Lower lobe of right lung (tissue), 2 donors: ENCODE results near the gene SUCLG2. TPM values are rescaled to one million over a fixed set of nuclear protein-coding genes. Genes with fewer than 3 reads are reported as not detected.

ENCODE experiments used
- ATAC-seq, 2 donors: fragments of 200-7000 bp; cut with Tn5 transposase; one replicate each; pipeline ENCODE4 v1.9.1; 2020 to 2022; ENCODE audit warnings: mild to moderate bottlenecking in 2 of 2, moderate library complexity in 2 of 2
- DNase-seq: peaks from one replicate; pipeline ENCODE4 v3.0.0-alpha.2; 2020
- H3K27ac ChIP-seq: fragments of 200-600 bp; one replicate; pipeline ENCODE4 v1.8.0; 2022
- H3K27me3 ChIP-seq: fragments of 200-600 bp; one replicate; pipeline ENCODE4 v1.8.0; 2022; ENCODE audit warnings: low read depth
- H3K36me3 ChIP-seq: fragments of 200-600 bp; one replicate; pipeline ENCODE4 v1.8.0; 2022; ENCODE audit warnings: mild to moderate bottlenecking
- H3K4me1 ChIP-seq: fragments of 200-600 bp; one replicate; pipeline ENCODE4 v1.8.0; 2022
- H3K4me3 ChIP-seq: fragments of 200-600 bp; one replicate; pipeline ENCODE4 v1.8.0; 2022; ENCODE audit warnings: mild to moderate bottlenecking
- H3K9me3 ChIP-seq: fragments of 200-600 bp; one replicate; pipeline ENCODE4 v1.8.0; 2022
- CTCF ChIP-seq: fragments of 200-600 bp; IDR thresholded peaks from one replicate; pipeline ENCODE4 v1.8.0; 2022; ENCODE audit warnings: antibody characterized with exemption, mild to moderate bottlenecking
- intact Hi-C: fragments of 100-400 bp; cut with DNase I; formaldehyde crosslinking; loops from one replicate; pipeline ENCODE4 v1.11.0; 2022
- total RNA-seq: library from RNA; stranded (reverse); fragmentation: NEBNext Ultra II Directional; extraction: Animal tissue kit (Norgen Biotek cat#: 25700); gene quantifications from one replicate; pipeline ENCODE4 v1.2.1, GENCODE V29; 2021
- donor health status: DM: no; HTN: yes; CAD: no; lungs with severe emphysema.

The SUCLG2 gene
- total RNA-seq, 1 donor from 2014 or later = 50.7 TPM

- H3K4me3 ChIP-seq = no peak overlapping the region
- peaks cover 20% of the 10 kb centered on the region for H3K36me3 ChIP-seq
- H3K9me3 ChIP-seq = no peaks in the 10 kb centered on the region
- DNase-seq (no peak), ATAC-seq (no peak)
- TF ChIP-seq CTCF = no peak
- H3K27ac ChIP-seq = no peak overlapping the region
- intact Hi-C loops = no loop called here
- H3K4me1 ChIP-seq = no peaks in the 10 kb centered on the region
- H3K27me3 ChIP-seq = no peaks in the 10 kb centered on the region
Measured at GRCh38 chr3:67497746-67498145, 156.7 kb downstream of the SUCLG2 start.

GRCh38 chr3:67495751-67496150, 158.7 kb downstream of the SUCLG2 start:
- no peaks in the 10 kb centered on the region for H3K4me1 ChIP-seq
- no peaks in the 10 kb centered on the region for H3K9me3 ChIP-seq
- no peak for DNase-seq
- peaks cover 20% of the 10 kb centered on the region for H3K36me3 ChIP-seq
- no peak overlapping the region for H3K4me3 ChIP-seq
- H3K27ac ChIP-seq = no peak overlapping the region
- no peaks in the 10 kb centered on the region for H3K27me3 ChIP-seq
- TF ChIP-seq CTCF = no peak
- ATAC-seq = no peak
- intact Hi-C loops = no loop called here

GRCh38 chr3:67493808-67494207, 160.6 kb downstream of the SUCLG2 start:
- H3K27me3 ChIP-seq = no peaks in the 10 kb centered on the region
- no peak overlapping the region for H3K4me3 ChIP-seq
- TF ChIP-seq CTCF = no peak
- H3K36me3 ChIP-seq = peaks cover 20% of the 10 kb centered on the region
- no peaks in the 10 kb centered on the region for H3K4me1 ChIP-seq
- ATAC-seq = no peak
- H3K27ac ChIP-seq = no peak overlapping the region
- no peaks in the 10 kb centered on the region for H3K9me3 ChIP-seq
- intact Hi-C loops = no loop called here
- no peak for DNase-seq

- H3K27me3 ChIP-seq = no peaks in the 10 kb centered on the region
- H3K36me3 ChIP-seq = peaks cover 20% of the 10 kb centered on the region
- H3K9me3 ChIP-seq = no peaks in the 10 kb centered on the region
- H3K4me1 ChIP-seq = no peaks in the 10 kb centered on the region
- intact Hi-C loops = no loop called here
- TF ChIP-seq CTCF = no peak
- ATAC-seq (no peak), DNase-seq (no peak)
- no peak overlapping the region for H3K27ac ChIP-seq
- no peak overlapping the region for H3K4me3 ChIP-seq
Measured at GRCh38 chr3:67490658-67491057, 163.8 kb downstream of the SUCLG2 start.

- H3K4me3 ChIP-seq = no peak overlapping the region
- ATAC-seq = no peak
- no peaks in the 10 kb centered on the region for H3K27me3 ChIP-seq
- no peak for TF ChIP-seq CTCF
- H3K36me3 ChIP-seq = peaks cover 14% of the 10 kb centered on the region
- H3K27ac ChIP-seq = no peak overlapping the region
- no peak for DNase-seq
- H3K4me1 ChIP-seq = no peaks in the 10 kb centered on the region
- no peaks in the 10 kb centered on the region for H3K9me3 ChIP-seq
- intact Hi-C loops = no loop called here
Measured at GRCh38 chr3:67489816-67490215, 164.6 kb downstream of the SUCLG2 start.

GRCh38 chr3:67487564-67488114, 166.8 kb downstream of the SUCLG2 start:
- H3K4me1 ChIP-seq = no peaks in the 10 kb centered on the region
- intact Hi-C loops = no loop called here
- H3K4me3 ChIP-seq = no peak overlapping the region
- no peaks in the 10 kb centered on the region for H3K9me3 ChIP-seq
- no peak overlapping the region for H3K27ac ChIP-seq
- no peak for TF ChIP-seq CTCF
- DNase-seq = no peak
- no peak for ATAC-seq
- H3K36me3 ChIP-seq = no peaks in the 10 kb centered on the region
- no peaks in the 10 kb centered on the region for H3K27me3 ChIP-seq
